HG03520 (cell line): ENCODE measurements around the gene OXCT2.

Experiments
- ATAC-seq: cut with Tn5 transposase; IDR thresholded peaks from one replicate; pipeline ENCODE4 v1.9.1; 2021; ENCODE audit warnings: mild to moderate bottlenecking, moderate library complexity; ENCODE audit not compliant: unreplicated experiment

Gene OXCT2

GRCh38 chr1:39737546-39738169, 33.5 kb downstream of the OXCT2 start:
- no peak for ATAC-seq

GRCh38 chr1:39735731-39736130, 35.4 kb downstream of the OXCT2 start:
- no peak for ATAC-seq

GRCh38 chr1:39733161-39733560, 38.0 kb downstream of the OXCT2 start:
- no peak for ATAC-seq

GRCh38 chr1:39732730-39733129, 38.4 kb downstream of the OXCT2 start:
- no peak for ATAC-seq

- no peak for ATAC-seq
Measured at GRCh38 chr1:39729842-39730241, 41.3 kb downstream of the OXCT2 start.

- ATAC-seq = no peak
Measured at GRCh38 chr1:39729030-39729429, 42.1 kb downstream of the OXCT2 start.

GRCh38 chr1:39727932-39728317, 43.2 kb downstream of the OXCT2 start:
- no peak for ATAC-seq

- ATAC-seq = no peak
Measured at GRCh38 chr1:39727221-39727931, 43.8 kb downstream of the OXCT2 start.

GRCh38 chr1:39726600-39726999, 44.5 kb downstream of the OXCT2 start:
- no peak for ATAC-seq

GRCh38 chr1:39722495-39722894, 48.7 kb downstream of the OXCT2 start:
- no peak for ATAC-seq

GRCh38 chr1:39721664-39722063, 49.5 kb downstream of the OXCT2 start:
- ATAC-seq = no peak

GRCh38 chr1:39720094-39720999, 50.8 kb downstream of the OXCT2 start:
- ATAC-seq = no peak
